HCT116 (cell line): ENCODE data around the gene ZNF341.

Experiments used
- CEBPB ChIP-seq: IDR thresholded peaks from 2 replicates; pipeline ENCODE4 v1.6.1; 2012; ENCODE audit warnings: low read depth
- ELF1 ChIP-seq: IDR thresholded peaks from 2 replicates; pipeline ENCODE4 v1.6.1; 2012; ENCODE audit warnings: low read depth, borderline replicate concordance
- EZH2 ChIP-seq: fragments of 200-600 bp; sonication (generic); IDR thresholded peaks from 2 replicates; pipeline ENCODE4 v1.6.1; 2017; ENCODE audit warnings: antibody characterized with exemption, mixed run types
- POLR2A ChIP-seq: IDR thresholded peaks from 2 replicates; pipeline ENCODE4 v1.7.0; 2011; ENCODE audit warnings: borderline replicate concordance; ENCODE audit not compliant: insufficient read depth, insufficient read length; ENCODE audit errors: extremely low read depth
- POLR2AphosphoS5 ChIP-seq: IDR thresholded peaks from 2 replicates; pipeline ENCODE4 v1.6.1; 2011; ENCODE audit warnings: mild to moderate bottlenecking, low read depth, low read length, moderate library complexity
- RAD21 ChIP-seq: IDR thresholded peaks from 2 replicates; pipeline ENCODE4 v1.6.1; 2012; ENCODE audit warnings: low read depth, mild to moderate bottlenecking
- SP1 ChIP-seq: IDR thresholded peaks from 2 replicates; pipeline ENCODE4 v1.6.1; 2012; ENCODE audit warnings: low read depth
- TF ChIP-seq, protein P1 (sequence below), 3 experiments: fragments of 200-600 bp in 1 of 3; sonication (generic) in 1 of 3; IDR thresholded peaks in 2 of 3; conservative IDR thresholded peaks in 1 of 3; 2 replicates each; pipeline ENCODE4 v1.5.1; 2012 to 2017; ENCODE audit warnings: low read depth in 2 of 3, low read length in 2 of 3, antibody characterized with exemption in 1 of 3, borderline replicate concordance in 1 of 3, control low read depth in 1 of 3, mild to moderate bottlenecking in 1 of 3, mixed read lengths in 1 of 3, mixed run types in 1 of 3, moderate library complexity in 1 of 3; ENCODE audit not compliant: insufficient read depth in 1 of 3
- TF ChIP-seq, protein P2 (sequence below): IDR thresholded peaks from 2 replicates; pipeline ENCODE4 v1.6.1; 2012

DNA sequence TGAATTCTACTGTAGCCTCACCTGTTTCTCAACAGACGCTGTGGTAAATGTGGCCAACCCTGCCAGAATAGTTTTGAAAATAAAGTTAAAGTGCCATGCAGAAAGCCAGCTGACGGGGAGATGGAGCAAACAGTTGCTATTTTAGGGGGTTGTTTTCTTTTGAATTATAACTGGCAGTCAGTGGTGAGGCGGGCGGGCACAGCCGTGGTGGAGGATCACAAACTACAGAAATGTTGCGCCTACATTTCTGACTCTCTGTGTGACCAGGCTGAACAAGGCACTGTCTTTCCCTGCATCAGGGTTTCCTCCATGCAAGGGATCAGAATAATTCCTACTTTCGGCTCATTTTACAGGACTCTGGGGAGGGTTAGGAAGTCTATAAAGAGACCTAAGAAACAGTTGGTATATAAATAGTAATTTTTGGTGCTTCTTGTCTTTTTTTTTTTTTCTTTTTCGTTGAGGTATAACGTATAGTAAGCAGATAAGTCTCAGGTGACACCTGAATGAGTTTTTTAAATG is 96.6 kb downstream of the ZNF341 start:
- TF ChIP-seq POLR2AphosphoS5 (no peak), POLR2A (no peak), CEBPB (no peak), ELF1 (no peak), RAD21 (no peak), EZH2 (no peak), SP1 (no peak)
- TF ChIP-seq, protein P1, sequence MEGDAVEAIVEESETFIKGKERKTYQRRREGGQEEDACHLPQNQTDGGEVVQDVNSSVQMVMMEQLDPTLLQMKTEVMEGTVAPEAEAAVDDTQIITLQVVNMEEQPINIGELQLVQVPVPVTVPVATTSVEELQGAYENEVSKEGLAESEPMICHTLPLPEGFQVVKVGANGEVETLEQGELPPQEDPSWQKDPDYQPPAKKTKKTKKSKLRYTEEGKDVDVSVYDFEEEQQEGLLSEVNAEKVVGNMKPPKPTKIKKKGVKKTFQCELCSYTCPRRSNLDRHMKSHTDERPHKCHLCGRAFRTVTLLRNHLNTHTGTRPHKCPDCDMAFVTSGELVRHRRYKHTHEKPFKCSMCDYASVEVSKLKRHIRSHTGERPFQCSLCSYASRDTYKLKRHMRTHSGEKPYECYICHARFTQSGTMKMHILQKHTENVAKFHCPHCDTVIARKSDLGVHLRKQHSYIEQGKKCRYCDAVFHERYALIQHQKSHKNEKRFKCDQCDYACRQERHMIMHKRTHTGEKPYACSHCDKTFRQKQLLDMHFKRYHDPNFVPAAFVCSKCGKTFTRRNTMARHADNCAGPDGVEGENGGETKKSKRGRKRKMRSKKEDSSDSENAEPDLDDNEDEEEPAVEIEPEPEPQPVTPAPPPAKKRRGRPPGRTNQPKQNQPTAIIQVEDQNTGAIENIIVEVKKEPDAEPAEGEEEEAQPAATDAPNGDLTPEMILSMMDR (IDR thresholded peaks at IDR 0.05 in 2 of 3, conservative IDR thresholded peaks at IDR 0.05 in 1 of 3; ENCODE audit: borderline replicate concordance in 1 of 3, insufficient read depth in 1 of 3, low read depth in 2 of 3, low read length in 2 of 3) = no peak
- TF ChIP-seq, protein P2, sequence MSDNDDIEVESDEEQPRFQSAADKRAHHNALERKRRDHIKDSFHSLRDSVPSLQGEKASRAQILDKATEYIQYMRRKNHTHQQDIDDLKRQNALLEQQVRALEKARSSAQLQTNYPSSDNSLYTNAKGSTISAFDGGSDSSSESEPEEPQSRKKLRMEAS = no peak
